GM21717 (cell line): Measurements from ENCODE around the gene TMSB10.
A peak's percentile ranks its signal among the peaks of the same experiment; 100 is the strongest.
"Not testable (repeated sequence)": the region's sequence is repeated elsewhere in the genome, so short reads cannot be mapped to it uniquely, and the experiment has no call there.

Experiments used
- ATAC-seq: cut with Tn5 transposase; IDR thresholded peaks from one replicate; pipeline ENCODE4 v1.9.1; 2021; ENCODE audit warnings: mild to moderate bottlenecking, moderate library complexity; ENCODE audit not compliant: unreplicated experiment

The TMSB10 gene

GRCh38 chr2:84927275-84927627 lies 21.8 kb downstream of the TMSB10 start:
- no peak for ATAC-seq

DNA sequence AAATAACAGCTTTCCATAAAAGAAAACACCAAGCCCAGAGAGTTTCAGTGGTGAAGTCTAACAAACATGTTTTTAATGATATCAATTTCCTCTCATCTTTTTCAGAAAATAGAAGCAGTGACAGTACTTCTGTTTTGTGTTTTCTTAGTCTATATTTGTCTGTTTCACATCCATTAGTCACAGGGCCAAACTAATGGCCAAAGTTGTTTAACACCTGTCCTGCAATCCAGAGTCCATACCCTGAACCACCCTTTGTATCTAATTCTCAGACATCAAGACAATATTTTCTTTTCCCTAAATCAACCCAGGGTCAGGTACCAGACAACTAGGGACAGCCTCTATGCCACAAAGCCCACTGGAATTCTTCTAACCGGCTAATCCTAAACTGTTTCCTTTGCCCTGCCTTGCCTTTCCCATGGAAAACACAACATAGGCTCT lies 25.9 kb downstream of the TMSB10 start:
- peak; percentile 37 for ATAC-seq

DNA sequence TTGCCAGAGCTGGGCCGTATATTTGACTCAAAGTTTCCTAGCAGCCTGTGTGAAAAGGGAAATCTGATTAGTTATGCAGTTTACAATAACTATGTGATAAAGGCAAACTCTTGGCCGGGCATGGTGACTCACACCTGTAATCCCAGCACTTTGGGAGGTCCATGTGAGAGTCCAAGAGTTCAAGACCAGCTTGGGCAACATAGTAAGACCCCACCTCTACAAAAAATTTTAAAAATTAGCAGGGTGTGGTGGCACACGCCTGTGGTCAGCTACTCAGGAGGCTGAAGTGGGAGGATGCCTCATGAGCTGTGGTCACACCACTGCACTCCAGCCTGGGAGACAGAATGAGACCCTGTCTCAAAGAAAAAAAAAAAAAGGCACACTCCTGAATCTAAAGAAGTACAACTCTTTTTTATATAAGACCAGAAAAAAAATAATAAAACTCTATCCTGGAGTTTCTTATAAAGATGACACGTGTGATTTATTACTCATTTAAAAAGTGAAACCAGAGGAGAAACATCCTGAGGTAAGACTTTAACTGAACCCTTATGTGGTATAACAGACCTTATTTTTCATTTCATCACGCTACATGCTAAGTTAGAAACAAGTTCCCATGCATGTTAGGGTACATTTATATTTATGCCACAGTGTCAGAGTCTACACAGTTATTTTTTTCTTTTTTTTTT lies 32.9 kb downstream of the TMSB10 start:
- no peak for ATAC-seq

DNA sequence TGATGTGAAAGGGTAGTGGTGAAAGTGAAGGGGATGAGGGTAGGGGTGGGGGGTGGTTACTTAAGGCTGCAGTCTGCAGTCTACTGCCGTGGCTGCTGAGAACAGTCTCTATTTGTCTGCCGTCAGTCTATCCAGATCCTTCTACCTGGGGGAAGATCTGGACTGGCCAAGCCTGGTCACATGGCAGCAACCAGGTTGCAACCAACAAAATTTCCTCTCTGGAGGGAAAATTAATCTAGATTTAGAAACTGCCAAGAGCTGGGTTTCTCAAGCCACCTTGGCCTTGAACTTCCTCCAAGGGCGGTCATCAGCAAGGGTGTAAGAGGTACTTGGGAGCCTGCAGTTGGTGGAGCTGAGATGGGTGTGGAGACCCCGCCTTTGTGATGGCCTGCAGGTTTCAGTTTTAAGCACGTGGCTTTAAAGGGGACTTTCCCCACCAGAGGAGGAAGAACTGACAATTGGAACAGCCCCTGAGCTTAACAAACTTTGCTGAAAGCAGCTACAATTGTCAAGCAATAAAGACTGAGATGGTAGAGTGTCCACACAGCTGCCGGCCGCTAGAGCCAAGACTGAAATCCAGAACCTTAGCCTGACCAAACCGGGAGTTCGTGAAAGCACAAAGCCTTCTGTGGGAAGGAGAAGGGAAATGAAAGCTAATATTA lies 34.1 kb downstream of the TMSB10 start:
- ATAC-seq: peak; percentile 77

DNA sequence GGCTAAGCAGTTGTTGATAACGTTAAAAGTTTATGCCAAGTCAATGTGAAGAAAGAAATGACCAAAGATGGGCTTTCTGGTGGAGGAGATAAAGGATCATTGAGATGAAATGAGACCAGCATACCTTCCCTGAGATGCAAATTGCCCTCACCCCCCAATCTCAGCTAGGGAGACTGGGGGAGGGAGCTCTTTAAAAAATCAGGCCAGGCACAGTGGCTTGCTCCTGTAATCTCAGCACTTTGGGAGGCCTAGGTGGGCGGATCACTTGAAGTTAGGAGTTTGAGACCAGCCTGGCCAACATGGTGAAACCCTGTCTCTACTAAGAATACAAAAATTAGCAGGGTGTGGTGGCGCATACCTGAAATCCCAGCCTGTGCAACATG lies 34.6 kb downstream of the TMSB10 start:
- peak; percentile 5 for ATAC-seq

DNA sequence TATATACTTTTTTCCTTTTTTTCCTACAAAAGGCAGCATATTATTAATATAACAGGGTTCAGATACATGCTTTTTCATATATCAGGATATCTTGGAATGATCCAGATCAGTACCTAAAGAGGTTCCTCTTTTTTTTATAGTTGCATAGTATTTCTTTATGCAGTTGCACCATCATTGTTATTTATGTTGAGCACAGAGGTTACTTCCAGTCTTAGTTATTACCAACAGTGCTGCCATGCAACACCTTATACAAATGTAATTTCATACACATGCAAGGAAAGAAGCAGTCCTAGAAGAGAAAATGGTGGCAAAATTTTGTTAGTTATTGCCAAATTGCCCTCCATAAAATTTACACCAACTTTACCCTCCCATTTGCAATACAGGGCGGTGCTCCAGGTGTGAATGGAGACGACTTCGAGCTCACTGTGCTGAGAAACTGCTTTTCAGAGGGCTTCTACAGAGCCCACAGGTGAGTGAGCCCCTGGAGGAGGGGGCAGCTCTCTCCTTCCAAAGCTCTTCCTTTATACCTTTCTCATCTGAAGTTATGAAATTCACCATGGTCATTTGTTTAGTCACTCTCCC lies 35.5 kb downstream of the TMSB10 start:
- ATAC-seq: no peak

DNA sequence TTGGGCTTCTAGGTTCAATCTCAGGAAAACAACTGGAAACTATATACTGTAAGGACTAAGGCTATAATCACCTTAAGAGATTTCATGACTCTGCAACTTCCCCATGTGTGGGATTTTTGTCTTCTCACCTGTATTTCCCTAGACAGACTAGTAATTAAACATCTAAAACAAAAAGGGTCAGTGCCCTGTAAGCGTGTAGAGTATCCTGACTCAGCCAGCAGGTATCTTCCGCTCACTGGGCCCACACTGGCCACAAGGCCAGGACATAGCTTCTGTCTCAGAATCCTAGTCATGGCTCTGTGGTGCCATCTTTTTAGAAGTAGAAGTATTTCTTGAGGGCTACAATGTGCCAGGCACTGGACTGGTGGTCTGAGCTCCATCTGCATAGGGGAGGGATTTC lies 36.7 kb downstream of the TMSB10 start:
- no peak for ATAC-seq

- peak; percentile 42 for ATAC-seq
Observed at GRCh38 chr2:84942964-84943421, 37.5 kb downstream of the TMSB10 start.

DNA sequence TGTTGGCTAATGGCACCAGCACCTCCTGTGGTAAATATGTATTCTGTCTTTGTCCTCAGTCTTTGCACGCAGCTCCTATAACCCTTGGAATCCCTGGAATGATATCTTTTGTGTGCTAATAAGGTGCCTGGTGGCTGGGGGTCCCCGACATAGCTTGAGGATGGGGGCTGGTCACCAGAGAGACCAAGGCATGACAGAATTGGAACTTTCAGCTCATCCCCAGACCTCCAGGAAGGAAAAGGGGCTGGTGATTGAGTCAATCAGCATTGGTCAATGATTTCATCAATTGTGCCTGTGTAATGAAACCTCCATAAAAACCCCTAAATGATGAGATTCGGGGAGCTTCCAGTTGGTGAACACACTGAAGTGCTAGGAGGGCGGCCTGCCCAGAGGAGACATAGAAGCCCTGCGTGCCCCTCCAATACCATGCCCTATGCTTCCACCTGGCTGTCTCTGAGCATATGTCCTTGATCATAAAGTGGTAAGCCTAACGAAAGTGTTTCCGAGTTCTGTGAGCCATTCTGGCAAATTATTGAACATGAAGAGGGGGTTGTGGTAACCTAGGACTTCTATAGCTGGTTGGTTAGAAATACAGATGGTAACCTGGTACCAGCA lies 38.9 kb downstream of the TMSB10 start:
- no peak for ATAC-seq

DNA sequence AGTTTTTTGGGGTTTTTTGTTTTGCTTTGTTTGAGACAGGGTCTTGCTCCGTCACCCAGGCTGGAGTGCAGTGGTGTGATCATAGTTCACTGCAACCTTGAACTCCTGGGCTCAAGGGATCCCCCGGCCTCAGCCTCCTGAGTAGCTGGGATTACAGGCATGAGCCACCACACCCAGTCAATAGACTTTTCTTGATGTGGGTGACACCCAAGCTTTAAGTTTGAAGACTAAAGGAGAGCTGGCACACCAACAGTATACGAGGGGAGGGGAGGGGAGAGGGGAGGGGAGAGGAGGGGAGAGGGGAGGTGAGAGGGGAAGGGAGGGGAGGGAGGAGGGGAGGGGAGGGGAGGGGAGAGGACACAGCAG lies 40.4 kb downstream of the TMSB10 start:
- ATAC-seq: not testable (repeated sequence)

GRCh38 chr2:84946204-84947009 lies 41.0 kb downstream of the TMSB10 start:
- ATAC-seq: peak; percentile 68

DNA sequence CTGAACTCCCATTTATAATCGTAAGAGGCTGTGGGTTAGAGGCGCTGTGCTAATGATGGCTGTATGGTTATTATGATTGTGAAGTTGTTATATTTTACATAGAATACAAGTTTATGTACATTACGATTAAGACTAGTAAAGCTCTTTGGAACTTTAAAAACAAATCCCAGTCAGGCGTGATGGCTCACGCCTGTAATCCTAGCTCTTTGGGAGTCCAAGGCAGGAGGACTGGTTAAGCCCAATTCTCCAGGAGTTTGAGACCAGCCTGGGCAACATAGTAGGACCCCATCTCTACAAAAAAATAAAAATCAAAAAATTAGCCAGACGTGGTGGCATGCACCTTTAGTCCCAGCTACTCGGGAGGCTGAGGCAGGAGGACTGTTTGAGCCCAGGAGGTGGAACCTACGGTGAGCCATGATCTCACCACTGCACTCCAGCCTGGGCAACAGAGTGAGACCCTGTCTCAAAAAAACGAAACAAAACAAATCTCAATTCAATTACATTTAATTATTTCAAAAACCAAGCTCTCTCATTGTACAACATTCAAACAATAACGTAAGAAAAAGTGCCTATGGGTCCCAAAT lies 41.6 kb downstream of the TMSB10 start:
- ATAC-seq: no peak

DNA sequence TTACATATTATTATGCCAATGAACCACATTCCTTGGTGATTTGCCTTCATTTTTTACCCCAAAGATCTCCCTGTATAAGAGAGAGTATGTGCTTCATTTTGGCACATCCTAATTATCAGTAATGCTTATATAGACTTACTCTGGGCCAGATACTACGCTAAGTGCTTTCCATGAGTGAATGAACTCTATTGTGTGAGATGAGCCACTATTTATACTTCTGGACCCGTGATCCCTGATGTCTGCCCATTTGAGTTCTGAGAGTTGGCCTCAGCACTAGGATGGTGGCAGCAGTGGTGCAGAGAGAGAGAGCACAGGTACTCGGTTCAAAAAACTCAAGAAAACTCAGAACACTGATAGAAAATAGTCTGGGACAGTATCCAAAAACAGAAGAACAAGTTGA lies 48.1 kb downstream of the TMSB10 start:
- no peak for ATAC-seq

DNA sequence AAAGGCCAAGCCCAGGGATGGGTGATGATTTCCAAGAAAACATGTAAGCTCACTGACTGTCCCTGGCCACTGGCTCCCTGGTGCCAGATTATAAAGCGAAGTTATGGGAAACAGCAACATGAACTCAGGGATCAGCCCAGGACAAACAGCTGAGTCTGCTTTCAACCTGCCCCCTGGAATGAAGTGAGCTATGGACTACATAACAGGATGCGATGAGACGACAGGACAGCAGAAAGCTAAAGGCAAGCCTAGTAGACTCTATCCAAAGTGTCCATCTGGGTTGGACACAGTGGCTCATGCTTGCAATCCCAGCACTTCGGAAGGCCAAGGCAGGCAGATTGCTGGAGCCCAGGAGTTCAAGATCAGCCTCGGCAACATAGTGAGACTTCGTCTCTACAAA lies 48.9 kb downstream of the TMSB10 start:
- ATAC-seq: no peak
